ENCODE measurements around the gene PLAC9. TPM values are rescaled to one million over a fixed set of nuclear protein-coding genes. Genes with fewer than 3 reads are reported as not detected.
"Not testable (repeated sequence)": the region's sequence is repeated elsewhere in the genome, so short reads cannot be mapped to it uniquely, and the experiment has no call there.

Gene PLAC9
- total RNA-seq, 2 donors from 2014 or later, result 42.7 to 123 TPM

- no peak overlapping the region for H3K4me3 ChIP-seq
- ATAC-seq (ENCODE audit: insufficient number of reproducible peaks, low FRiP score, low read depth) (no peak), DNase-seq (ENCODE audit: low spot score) (no peak)
- no peaks in the 10 kb centered on the region for H3K36me3 ChIP-seq
- TF ChIP-seq CTCF (IDR thresholded peaks at IDR 0.05), result no peak
- peaks cover 11 to 25% of the 10 kb centered on the region in 2 donors for H3K4me1 ChIP-seq (ENCODE audit: control insufficient read depth in 1 of 2, low read depth in 2 of 2)
- no peak overlapping the region for H3K27ac ChIP-seq
- no peaks in the 10 kb centered on the region for H3K27me3 ChIP-seq (replicated peaks; ENCODE audit: insufficient read depth)
- no peaks in the 10 kb centered on the region for H3K9me3 ChIP-seq
Measured at GRCh38 chr10:80141696-80142460, 9.3 kb downstream of the PLAC9 start.

- H3K4me3 ChIP-seq, result peak overlapping the region; percentile 35
- DNase-seq (ENCODE audit: low spot score) (no peak), ATAC-seq (ENCODE audit: insufficient number of reproducible peaks, low FRiP score, low read depth) (no peak)
- no peaks in the 10 kb centered on the region for H3K27me3 ChIP-seq (replicated peaks; ENCODE audit: insufficient read depth)
- TF ChIP-seq CTCF (IDR thresholded peaks at IDR 0.05), result no peak
- no peaks in the 10 kb centered on the region for H3K36me3 ChIP-seq
- no peaks in the 10 kb centered on the region for H3K9me3 ChIP-seq
- H3K27ac ChIP-seq, result peak overlapping the region in 1 of 2 donors; percentile 47
- H3K4me1 ChIP-seq (ENCODE audit: control insufficient read depth in 1 of 2, low read depth in 2 of 2), result peaks cover 11 to 19% of the 10 kb centered on the region in 2 donors
Measured at GRCh38 chr10:80144067-80144695, 11.7 kb downstream of the PLAC9 start.

GRCh38 chr10:80144696-80145131 lies 12.2 kb downstream of the PLAC9 start:
- peaks cover 11 to 19% of the 10 kb centered on the region in 2 donors for H3K4me1 ChIP-seq (ENCODE audit: control insufficient read depth in 1 of 2, low read depth in 2 of 2)
- no peaks in the 10 kb centered on the region for H3K9me3 ChIP-seq
- no peak for TF ChIP-seq CTCF (IDR thresholded peaks at IDR 0.05)
- H3K27me3 ChIP-seq (replicated peaks; ENCODE audit: insufficient read depth), result no peaks in the 10 kb centered on the region
- peak overlapping the region; percentile 35 for H3K4me3 ChIP-seq
- H3K36me3 ChIP-seq, result no peaks in the 10 kb centered on the region
- ATAC-seq (ENCODE audit: insufficient number of reproducible peaks, low FRiP score, low read depth), result no peak
- peak overlapping the region; percentile 29 to 47 for H3K27ac ChIP-seq
- no peak for DNase-seq (ENCODE audit: low spot score)

- H3K4me3 ChIP-seq; H3K9me3 ChIP-seq; H3K27me3 ChIP-seq (replicated peaks; ENCODE audit: insufficient read depth); ATAC-seq (ENCODE audit: insufficient number of reproducible peaks, low FRiP score, low read depth); H3K36me3 ChIP-seq; DNase-seq (ENCODE audit: low spot score): not testable (repeated sequence)
- Histone ChIP-seq H3K4me1 (ENCODE audit: control insufficient read depth in 1 of 2, low read depth in 2 of 2) (peaks cover 11 to 19% of the 10 kb centered on the region in 2 donors), H3K27ac (peak overlapping the region; percentile 22 to 30)
Measured at GRCh38 chr10:80145406-80146308, 13.1 kb downstream of the PLAC9 start.

- TF ChIP-seq CTCF (IDR thresholded peaks at IDR 0.05), result no peak
- Histone ChIP-seq H3K4me1 (ENCODE audit: control insufficient read depth in 1 of 2, low read depth in 2 of 2) (peaks cover 11 to 19% of the 10 kb centered on the region in 2 donors), H3K36me3 (peaks cover 9% of the 10 kb centered on the region), H3K4me3 (no peak overlapping the region), H3K9me3 (no peaks in the 10 kb centered on the region), H3K27me3 (replicated peaks; ENCODE audit: insufficient read depth) (no peaks in the 10 kb centered on the region), H3K27ac (no peak overlapping the region)
- ATAC-seq (ENCODE audit: insufficient number of reproducible peaks, low FRiP score, low read depth) (no peak), DNase-seq (ENCODE audit: low spot score) (no peak)
Measured at GRCh38 chr10:80146918-80147317, 14.4 kb downstream of the PLAC9 start.

Measured in thoracic aorta (tissue), 2 donors.